Trophoblast cell (in vitro differentiated cells and primary cell): ENCODE data around the gene ZCCHC8.

Experiments
- DNase-seq, 2 donors: peaks; one replicate each; pipeline ENCODE4 v3.0.0-alpha.2; 2016
- H2AFZ ChIP-seq: 2 replicates; pipeline ENCODE4 v1.6.1; 2013; ENCODE audit warnings: low read length, moderate library complexity, mild to moderate bottlenecking; ENCODE audit not compliant: insufficient read depth, poor library complexity
- H2AK5ac ChIP-seq: 2 replicates; pipeline ENCODE4 v1.6.1; 2013; ENCODE audit warnings: mild to moderate bottlenecking, low read length
- H2BK120ac ChIP-seq: 2 replicates; pipeline ENCODE4 v1.6.1; 2013; ENCODE audit warnings: low read length, mild to moderate bottlenecking, moderate library complexity; ENCODE audit not compliant: insufficient read depth, poor library complexity
- H2BK12ac ChIP-seq: 2 replicates; pipeline ENCODE4 v1.6.1; 2013; ENCODE audit warnings: mild to moderate bottlenecking, low read length, moderate library complexity
- H2BK5ac ChIP-seq: 2 replicates; pipeline ENCODE4 v1.6.1; 2013; ENCODE audit warnings: low read length, low read depth, moderate library complexity, mild to moderate bottlenecking; ENCODE audit not compliant: poor library complexity
- H3K14ac ChIP-seq: 2 replicates; pipeline ENCODE4 v1.6.1; 2013; ENCODE audit warnings: mild to moderate bottlenecking, low read length
- H3K18ac ChIP-seq: 2 replicates; pipeline ENCODE4 v1.6.1; 2013; ENCODE audit warnings: mild to moderate bottlenecking, low read length
- H3K23ac ChIP-seq: 2 replicates; pipeline ENCODE4 v1.6.1; 2013; ENCODE audit warnings: low read length
- H3K27ac ChIP-seq: 2 replicates; pipeline ENCODE4 v1.5.1; 2013; ENCODE audit warnings: low read depth, mild to moderate bottlenecking, inconsistent platforms, low read length, moderate library complexity
- H3K27me3 ChIP-seq: 2 replicates; pipeline ENCODE4 v1.6.1; 2013; ENCODE audit warnings: inconsistent platforms, mild to moderate bottlenecking, low read length, moderate library complexity; ENCODE audit not compliant: insufficient read depth
- H3K36me3 ChIP-seq, 2 experiments: 1 replicate in 1 of 2; 2 replicates in 1 of 2; pipeline ENCODE4 v1.6.1; 2013; ENCODE audit warnings: low read length in 2 of 2, mild to moderate bottlenecking in 2 of 2, moderate library complexity in 1 of 2; ENCODE audit not compliant: insufficient read depth in 2 of 2, control insufficient read depth in 1 of 2
- H3K4ac ChIP-seq: 2 replicates; pipeline ENCODE4 v1.6.1; 2013; ENCODE audit warnings: low read depth, mild to moderate bottlenecking, low read length, moderate library complexity
- H3K4me1 ChIP-seq, 2 experiments: 1 replicate in 1 of 2; 2 replicates in 1 of 2; pipeline ENCODE4 v1.6.1; 2013; ENCODE audit warnings: low read length in 2 of 2, mild to moderate bottlenecking in 2 of 2, moderate library complexity in 1 of 2; ENCODE audit not compliant: insufficient read depth in 2 of 2, control insufficient read depth in 1 of 2
- H3K4me2 ChIP-seq: 2 replicates; pipeline ENCODE4 v1.6.1; 2013; ENCODE audit warnings: inconsistent platforms, mild to moderate bottlenecking, low read length, moderate library complexity
- H3K4me3 ChIP-seq: 2 replicates; pipeline ENCODE4 v1.5.1; 2013; ENCODE audit warnings: mild to moderate bottlenecking, low read depth, low read length, inconsistent platforms
- H3K79me1 ChIP-seq: one replicate; pipeline ENCODE4 v1.6.1; 2013; ENCODE audit warnings: low read length
- H3K79me2 ChIP-seq: 2 replicates; pipeline ENCODE4 v1.6.1; 2013; ENCODE audit warnings: low read length, mild to moderate bottlenecking; ENCODE audit not compliant: control insufficient read depth, insufficient read depth, poor library complexity
- H3K9ac ChIP-seq: 2 replicates; pipeline ENCODE4 v1.6.1; 2013; ENCODE audit warnings: mild to moderate bottlenecking, low read length
- H3K9me3 ChIP-seq: 2 replicates; pipeline ENCODE4 v1.6.1; 2013; ENCODE audit warnings: low read depth, mild to moderate bottlenecking, control low read depth, inconsistent platforms, low read length; ENCODE audit not compliant: insufficient read depth
- H4K12ac ChIP-seq: 2 replicates; pipeline ENCODE4 v1.6.1; 2013; ENCODE audit warnings: low read depth, mild to moderate bottlenecking, low read length, moderate library complexity
- H4K8ac ChIP-seq: 2 replicates; pipeline ENCODE4 v1.6.1; 2013; ENCODE audit warnings: low read depth, mild to moderate bottlenecking, low read length, moderate library complexity
- H4K91ac ChIP-seq: one replicate; pipeline ENCODE4 v1.6.1; 2013; ENCODE audit warnings: low read depth, mild to moderate bottlenecking, low read length, moderate library complexity
- WGBS: extraction: QIAGEN DNeasy Blood & Tissue Kit; methylation state at CpG from one replicate; pipeline ENCODE4 v1.1.7; 2013; ENCODE audit warnings: missing lambda C conversion rate; ENCODE audit not compliant: insufficient read length, insufficient coverage; ENCODE audit errors: extremely low coverage; 5-methylcytosine and 5-hydroxymethylcytosine counted together

The ZCCHC8 gene

DNA sequence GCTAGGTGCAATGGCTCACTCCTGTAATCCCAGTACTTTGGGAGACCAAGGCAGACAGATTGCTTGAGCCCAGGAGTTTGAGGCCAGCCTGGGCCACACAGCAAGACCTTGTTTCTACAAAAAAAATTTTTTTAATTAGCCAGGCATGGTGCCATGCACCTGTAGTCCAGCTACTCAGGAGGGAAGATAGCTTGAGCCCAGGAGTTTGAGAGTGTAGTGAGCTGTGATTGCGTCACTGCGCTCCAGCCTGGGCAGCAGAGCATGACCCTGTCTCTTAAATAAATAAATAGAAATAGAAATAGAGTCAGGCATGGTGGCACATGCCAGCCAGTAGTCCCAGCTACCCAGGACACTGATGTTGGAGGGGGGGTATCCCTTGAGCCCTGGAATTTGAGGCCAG is 41.5 kb downstream of the ZCCHC8 start:
- Histone ChIP-seq H3K27ac (no peak overlapping the region), H4K8ac (no peak overlapping the region), H4K12ac (no peak overlapping the region), H3K23ac (no peak overlapping the region), H4K91ac (no peak overlapping the region), H2BK120ac (no peak overlapping the region), H3K4ac (no peak overlapping the region), H2AFZ (no peak overlapping the region), H3K79me2 (no peaks in the 10 kb centered on the region), H3K4me3 (no peak overlapping the region), H3K14ac (no peak overlapping the region), H3K27me3 (no peaks in the 10 kb centered on the region), H3K18ac (no peak overlapping the region), H3K4me2 (no peak overlapping the region), H3K4me1 (peaks cover 3% of the 10 kb centered on the region in 2 experiments), H3K79me1 (peaks cover 3% of the 10 kb centered on the region), H3K9ac (no peak overlapping the region), H2AK5ac (no peak overlapping the region), H2BK12ac (no peak overlapping the region), H2BK5ac (no peak overlapping the region), H3K36me3 (no peaks in the 10 kb centered on the region), H3K9me3 (no peaks in the 10 kb centered on the region)
- no CpG with 5 or more reads among the region's 2 CpGs for WGBS
- DNase-seq, result no peak

DNA sequence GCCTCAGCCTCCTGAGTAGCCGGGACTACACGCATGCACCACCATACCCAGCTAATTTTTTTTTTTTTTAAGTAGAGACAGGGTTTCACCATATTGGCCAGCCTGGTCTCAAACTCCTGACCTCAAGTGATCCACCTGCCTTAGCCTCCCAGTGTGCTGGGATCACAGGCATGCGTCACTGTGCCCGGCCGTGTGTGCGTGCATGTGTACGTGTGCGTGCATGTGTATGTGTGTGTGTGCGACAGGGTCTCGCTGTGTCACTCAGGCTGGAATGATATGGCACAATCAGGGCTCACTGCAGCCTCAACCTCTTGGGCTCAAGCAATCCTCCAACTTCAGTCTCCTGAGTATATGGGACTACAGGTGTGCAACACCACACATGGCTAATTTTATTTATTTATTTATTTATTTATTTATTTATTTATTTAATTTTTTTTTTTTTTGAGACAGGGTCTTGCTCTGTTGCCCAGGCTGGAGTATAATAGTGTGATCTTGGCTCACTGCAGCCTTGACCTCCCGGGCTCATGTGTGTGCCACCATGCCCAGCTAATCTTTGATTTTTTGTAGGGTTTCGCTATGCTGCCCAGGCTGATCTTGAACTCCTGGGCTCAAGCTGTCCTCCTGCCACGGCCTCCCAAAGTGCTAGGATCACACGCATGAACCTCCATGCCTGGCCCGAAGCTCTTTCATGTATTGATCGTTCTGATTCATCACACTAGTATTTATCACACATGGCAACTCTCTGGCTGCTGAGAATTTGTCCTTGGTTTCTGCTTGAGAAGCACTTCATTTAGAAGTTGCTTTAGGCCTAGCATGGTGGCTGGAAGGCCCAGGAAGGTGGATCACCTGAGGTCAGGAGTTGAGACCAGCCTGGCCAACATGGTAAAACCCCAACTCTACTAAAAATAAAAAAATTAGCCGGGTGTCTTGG is 42.4 kb downstream of the ZCCHC8 start:
- WGBS, result no CpG with 5 or more reads among the region's 17 CpGs
- H3K4me2 ChIP-seq, result no peak overlapping the region
- H3K18ac ChIP-seq, result no peak overlapping the region
- H4K8ac ChIP-seq, result no peak overlapping the region
- H3K14ac ChIP-seq, result no peak overlapping the region
- no peaks in the 10 kb centered on the region for H3K79me1 ChIP-seq
- no peak overlapping the region for H2BK12ac ChIP-seq
- no peak for DNase-seq
- no peak overlapping the region for H2AFZ ChIP-seq
- no peaks in the 10 kb centered on the region for H3K36me3 ChIP-seq
- no peak overlapping the region for H3K27ac ChIP-seq
- no peak overlapping the region for H2BK5ac ChIP-seq
- no peak overlapping the region for H2AK5ac ChIP-seq
- no peak overlapping the region for H2BK120ac ChIP-seq
- no peak overlapping the region for H3K4me3 ChIP-seq
- H3K27me3 ChIP-seq, result no peaks in the 10 kb centered on the region
- H3K9ac ChIP-seq, result no peak overlapping the region
- H4K12ac ChIP-seq, result no peak overlapping the region
- no peaks in the 10 kb centered on the region for H3K9me3 ChIP-seq
- H4K91ac ChIP-seq, result no peak overlapping the region
- peaks cover 0 to 2% of the 10 kb centered on the region in 2 experiments for H3K4me1 ChIP-seq
- no peaks in the 10 kb centered on the region for H3K79me2 ChIP-seq
- H3K23ac ChIP-seq, result no peak overlapping the region
- H3K4ac ChIP-seq, result no peak overlapping the region

GRCh38 chr12:122457627-122458026 is 43.1 kb downstream of the ZCCHC8 start:
- Histone ChIP-seq H2BK5ac (no peak overlapping the region), H3K9ac (no peak overlapping the region), H3K14ac (no peak overlapping the region), H3K4ac (no peak overlapping the region), H3K18ac (no peak overlapping the region), H2BK120ac (no peak overlapping the region), H3K4me2 (no peak overlapping the region), H3K79me2 (no peaks in the 10 kb centered on the region), H3K4me3 (no peak overlapping the region), H3K27me3 (no peaks in the 10 kb centered on the region), H4K8ac (no peak overlapping the region), H4K91ac (no peak overlapping the region), H2AK5ac (no peak overlapping the region), H3K23ac (no peak overlapping the region), H3K79me1 (no peaks in the 10 kb centered on the region), H3K36me3 (no peaks in the 10 kb centered on the region), H2BK12ac (no peak overlapping the region), H2AFZ (no peak overlapping the region), H3K9me3 (no peaks in the 10 kb centered on the region), H3K27ac (no peak overlapping the region), H4K12ac (no peak overlapping the region), H3K4me1 (peaks cover 0 to 2% of the 10 kb centered on the region in 2 experiments)
- DNase-seq, result no peak
- no CpG with 5 or more reads among the region's 2 CpGs for WGBS

- no peak overlapping the region for H3K27ac ChIP-seq
- no peak overlapping the region for H2AFZ ChIP-seq
- no peak overlapping the region for H3K18ac ChIP-seq
- no peak overlapping the region for H3K4ac ChIP-seq
- H4K8ac ChIP-seq, result no peak overlapping the region
- H2BK5ac ChIP-seq, result no peak overlapping the region
- peaks cover 0 to 2% of the 10 kb centered on the region in 2 experiments for H3K4me1 ChIP-seq
- no peaks in the 10 kb centered on the region for H3K79me2 ChIP-seq
- H3K36me3 ChIP-seq, result peaks cover 0 to 1% of the 10 kb centered on the region in 2 experiments
- no peak overlapping the region for H2AK5ac ChIP-seq
- H3K9me3 ChIP-seq, result no peaks in the 10 kb centered on the region
- H3K14ac ChIP-seq, result no peak overlapping the region
- H4K12ac ChIP-seq, result no peak overlapping the region
- H2BK120ac ChIP-seq, result no peak overlapping the region
- WGBS, result no CpG with 5 or more reads among the region's 6 CpGs
- no peak overlapping the region for H2BK12ac ChIP-seq
- H3K79me1 ChIP-seq, result peaks cover 4% of the 10 kb centered on the region
- no peak overlapping the region for H3K9ac ChIP-seq
- H3K4me2 ChIP-seq, result no peak overlapping the region
- DNase-seq, result no peak
- H3K23ac ChIP-seq, result no peak overlapping the region
- no peak overlapping the region for H4K91ac ChIP-seq
- no peak overlapping the region for H3K4me3 ChIP-seq
- no peaks in the 10 kb centered on the region for H3K27me3 ChIP-seq
These were observed 46.0 kb downstream of the ZCCHC8 start for GRCh38 chr12:122454739-122455138.
